ENCODE results near the gene TIMM22. TPM values are rescaled to one million over a fixed set of nuclear protein-coding genes. Genes with fewer than 3 reads are reported as not detected.

Gene TIMM22
- total RNA-seq, 1 donor from 2014 or later: 14.1 TPM

GRCh38 chr17:962166-962565, 34.8 kb upstream of the TIMM22 start:
- no peak for DNase-seq (ENCODE audit: low spot score, unreplicated experiment)
- H3K4me1 Mint-ChIP-seq (ENCODE audit: low read depth): peaks cover 26% of the 10 kb centered on the region
- peaks cover 5% of the 10 kb centered on the region for H3K36me3 Mint-ChIP-seq (ENCODE audit: insufficient read depth)
- no peaks in the 10 kb centered on the region for H3K27me3 Mint-ChIP-seq
- no peak overlapping the region for H3K27ac Mint-ChIP-seq
- TF ChIP-seq CTCF (IDR thresholded peaks at IDR 0.05; ENCODE audit: unreplicated experiment): no peak
- no peaks in the 10 kb centered on the region for H3K9me3 Mint-ChIP-seq (ENCODE audit: low read depth)
- H3K4me3 Mint-ChIP-seq (ENCODE audit: low read depth): no peak overlapping the region

GRCh38 chr17:962670-963069, 34.3 kb upstream of the TIMM22 start:
- no peak for DNase-seq (ENCODE audit: low spot score, unreplicated experiment)
- H3K27ac Mint-ChIP-seq: peak overlapping the region; percentile 81
- no peak overlapping the region for H3K4me3 Mint-ChIP-seq (ENCODE audit: low read depth)
- peaks cover 28% of the 10 kb centered on the region for H3K4me1 Mint-ChIP-seq (ENCODE audit: low read depth)
- H3K36me3 Mint-ChIP-seq (ENCODE audit: insufficient read depth): peaks cover 4% of the 10 kb centered on the region
- H3K27me3 Mint-ChIP-seq: no peaks in the 10 kb centered on the region
- H3K9me3 Mint-ChIP-seq (ENCODE audit: low read depth): no peaks in the 10 kb centered on the region
- no peak for TF ChIP-seq CTCF (IDR thresholded peaks at IDR 0.05; ENCODE audit: unreplicated experiment)

GRCh38 chr17:964876-965275, 32.1 kb upstream of the TIMM22 start:
- no peak for DNase-seq (ENCODE audit: low spot score, unreplicated experiment)
- Mint-ChIP-seq H3K27me3 (no peaks in the 10 kb centered on the region), H3K9me3 (ENCODE audit: low read depth) (no peaks in the 10 kb centered on the region), H3K4me3 (ENCODE audit: low read depth) (peak overlapping the region; percentile 32), H3K36me3 (ENCODE audit: insufficient read depth) (no peaks in the 10 kb centered on the region), H3K4me1 (ENCODE audit: low read depth) (peaks cover 41% of the 10 kb centered on the region), H3K27ac (peak overlapping the region; percentile 46)
- TF ChIP-seq CTCF (IDR thresholded peaks at IDR 0.05; ENCODE audit: unreplicated experiment): no peak

GRCh38 chr17:965311-965989, 31.5 kb upstream of the TIMM22 start:
- no peak for DNase-seq (ENCODE audit: low spot score, unreplicated experiment)
- Mint-ChIP-seq H3K4me1 (ENCODE audit: low read depth) (peaks cover 47% of the 10 kb centered on the region), H3K27me3 (no peaks in the 10 kb centered on the region), H3K27ac (peak overlapping the region; percentile 60), H3K36me3 (ENCODE audit: insufficient read depth) (no peaks in the 10 kb centered on the region), H3K4me3 (ENCODE audit: low read depth) (no peak overlapping the region), H3K9me3 (ENCODE audit: low read depth) (no peaks in the 10 kb centered on the region)
- no peak for TF ChIP-seq CTCF (IDR thresholded peaks at IDR 0.05; ENCODE audit: unreplicated experiment)

GRCh38 chr17:967122-967521, 29.8 kb upstream of the TIMM22 start:
- Mint-ChIP-seq H3K36me3 (ENCODE audit: insufficient read depth) (no peaks in the 10 kb centered on the region), H3K4me3 (ENCODE audit: low read depth) (no peak overlapping the region), H3K4me1 (ENCODE audit: low read depth) (peaks cover 48% of the 10 kb centered on the region), H3K27ac (no peak overlapping the region), H3K27me3 (no peaks in the 10 kb centered on the region), H3K9me3 (ENCODE audit: low read depth) (no peaks in the 10 kb centered on the region)
- DNase-seq (ENCODE audit: low spot score, unreplicated experiment): no peak
- no peak for TF ChIP-seq CTCF (IDR thresholded peaks at IDR 0.05; ENCODE audit: unreplicated experiment)

Data from progenitor cell of endocrine pancreas (in vitro differentiated cells).